IMR-90 (cell line): ENCODE measurements around the gene TNFRSF13B.

Experiments used
- CEBPB ChIP-seq: IDR thresholded peaks from 2 replicates; pipeline ENCODE4 v1.6.1; 2012; ENCODE audit warnings: low read depth, low read length, improper control_type of control experiment
- CTCF ChIP-seq: conservative IDR thresholded peaks from 2 replicates; pipeline ENCODE4 v1.5.1; 2012; ENCODE audit warnings: mild to moderate bottlenecking, low read depth, low read length, improper control_type of control experiment
- MAZ ChIP-seq: IDR thresholded peaks from 2 replicates; pipeline ENCODE4 v1.6.1; 2012; ENCODE audit warnings: low read depth, mild to moderate bottlenecking, low read length, improper control_type of control experiment, moderate library complexity, borderline replicate concordance
- RAD21 ChIP-seq: IDR thresholded peaks from 2 replicates; pipeline ENCODE4 v1.6.1; 2012; ENCODE audit warnings: low read length, improper control_type of control experiment
- RFX5 ChIP-seq: IDR thresholded peaks from 2 replicates; pipeline ENCODE4 v1.8.0; 2012; ENCODE audit warnings: low read depth, mild to moderate bottlenecking, low read length, moderate library complexity
- USF2 ChIP-seq: fragments of 150-350 bp; IDR thresholded peaks from 2 replicates; pipeline ENCODE4 v1.6.1; 2017; ENCODE audit warnings: mild to moderate bottlenecking, antibody characterized with exemption, low read length, low read depth

GRCh38 chr17:16948587-16949376, 23.1 kb downstream of the TNFRSF13B start:
- TF ChIP-seq USF2 (no peak), CEBPB (no peak), CTCF (no peak), MAZ (no peak), RAD21 (no peak), RFX5 (no peak)
